Activated T-cell treated with anti-CD3 and anti-CD28 coated beads for 4 hours (primary cell): ENCODE measurements around the gene NXN.
"Not testable (repeated sequence)": the region's sequence is repeated elsewhere in the genome, so short reads cannot be mapped to it uniquely, and the experiment has no call there.

Experiments used
- DNase-seq: peaks from one replicate; pipeline ENCODE4 v3.0.0-alpha.2; 2020

The NXN gene

GRCh38 chr17:978103-979093 lies 1.2 kb downstream of the NXN start:
- DNase-seq: no peak

DNA sequence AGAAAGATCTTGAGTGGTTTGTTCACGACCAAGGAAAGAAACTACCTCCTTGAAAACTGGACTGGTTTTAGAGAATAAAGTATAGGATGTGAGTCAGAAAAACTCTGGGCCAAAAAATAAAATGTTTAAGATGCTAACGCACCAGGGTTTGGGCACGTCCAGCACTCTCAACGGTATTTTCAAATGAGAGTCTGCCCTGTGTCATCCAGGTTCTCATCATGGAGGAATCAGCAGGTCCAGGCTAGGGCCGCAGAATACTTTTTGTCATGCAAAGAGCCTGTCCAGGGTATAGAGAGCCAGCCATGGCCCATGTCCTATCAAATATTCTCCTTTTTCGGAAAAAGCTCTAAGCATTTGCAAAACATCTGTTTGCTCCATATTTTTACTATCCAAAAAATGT lies 2.4 kb downstream of the NXN start:
- DNase-seq: no peak

DNA sequence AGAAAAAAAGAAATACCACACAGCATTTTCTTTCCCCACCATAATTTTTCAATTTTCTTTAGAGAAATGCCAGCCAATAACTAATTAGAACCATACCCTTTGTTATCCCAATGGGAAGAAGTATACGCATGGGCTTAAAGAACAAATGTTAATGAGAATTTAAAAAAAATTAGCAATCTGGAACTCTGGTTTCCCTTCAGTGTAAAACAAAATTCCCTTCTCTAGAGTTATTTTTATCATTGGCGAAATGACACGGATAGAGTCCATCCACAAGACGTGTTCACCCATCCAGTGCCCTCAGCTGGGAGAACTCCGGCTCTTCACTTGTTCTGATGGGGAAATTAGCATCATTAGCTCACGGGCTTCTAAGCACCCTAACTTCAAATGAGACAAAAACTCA lies 3.3 kb downstream of the NXN start:
- DNase-seq: no peak

DNA sequence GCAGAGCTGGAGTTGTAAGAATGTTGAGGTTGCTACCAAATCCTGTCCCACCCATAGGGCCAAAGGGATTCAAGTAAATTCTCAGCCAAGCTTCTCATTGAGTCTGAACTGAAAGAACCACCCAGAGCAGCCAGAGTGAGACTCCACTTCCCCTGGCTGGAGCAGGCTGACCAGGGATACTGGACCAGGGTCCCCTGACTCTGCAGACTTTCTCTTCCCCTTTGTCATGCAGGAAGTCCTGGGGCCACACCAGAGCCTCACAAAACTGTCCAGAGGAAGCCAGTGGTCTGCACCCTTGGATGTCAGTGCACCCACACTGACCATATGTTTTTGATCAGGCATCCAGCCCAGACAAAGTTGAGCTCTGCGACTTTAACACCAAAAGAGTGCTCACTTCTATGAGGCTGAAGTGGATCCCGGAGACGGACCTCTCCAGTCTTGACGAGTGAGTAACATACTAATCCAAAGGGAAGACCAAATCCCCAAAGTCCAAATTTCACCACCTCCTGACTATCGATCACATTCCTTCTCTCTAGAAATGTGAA lies 4.1 kb downstream of the NXN start:
- DNase-seq: no peak

GRCh38 chr17:974778-975177 lies 4.8 kb downstream of the NXN start:
- DNase-seq: not testable (repeated sequence)

DNA sequence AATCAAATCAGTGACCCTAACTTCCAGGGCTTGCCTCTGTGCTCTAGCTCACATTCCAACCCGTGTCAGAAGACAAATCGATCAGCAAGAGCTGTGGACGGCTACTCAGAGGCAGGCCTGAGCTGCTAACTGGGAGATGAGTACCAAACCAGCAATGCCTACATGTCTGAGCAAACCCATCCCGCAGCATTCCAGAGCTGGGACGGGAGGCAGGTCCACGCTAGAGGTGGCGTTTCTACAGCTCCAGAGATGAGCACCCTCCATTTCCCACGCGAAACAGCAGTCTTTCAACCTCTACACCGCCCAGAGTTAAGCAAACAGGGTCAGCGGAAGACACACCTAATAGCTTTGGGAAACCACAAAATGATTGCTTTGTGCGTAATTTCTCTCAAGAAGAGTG lies 6.5 kb downstream of the NXN start:
- DNase-seq: no peak

- DNase-seq: not testable (repeated sequence)
These were observed 7.7 kb downstream of the NXN start for GRCh38 chr17:971861-972260.

GRCh38 chr17:970364-970763 lies 9.2 kb downstream of the NXN start:
- no peak for DNase-seq

- DNase-seq: no peak
These were observed 9.7 kb downstream of the NXN start for GRCh38 chr17:969811-970355.

- no peak for DNase-seq
These were observed 10.5 kb downstream of the NXN start for GRCh38 chr17:968812-969730.

GRCh38 chr17:967122-967521 lies 12.5 kb downstream of the NXN start:
- DNase-seq: no peak

- no peak for DNase-seq
These were observed 14.1 kb downstream of the NXN start for GRCh38 chr17:965311-965989.

- no peak for DNase-seq
These were observed 14.7 kb downstream of the NXN start for GRCh38 chr17:964876-965275.

DNA sequence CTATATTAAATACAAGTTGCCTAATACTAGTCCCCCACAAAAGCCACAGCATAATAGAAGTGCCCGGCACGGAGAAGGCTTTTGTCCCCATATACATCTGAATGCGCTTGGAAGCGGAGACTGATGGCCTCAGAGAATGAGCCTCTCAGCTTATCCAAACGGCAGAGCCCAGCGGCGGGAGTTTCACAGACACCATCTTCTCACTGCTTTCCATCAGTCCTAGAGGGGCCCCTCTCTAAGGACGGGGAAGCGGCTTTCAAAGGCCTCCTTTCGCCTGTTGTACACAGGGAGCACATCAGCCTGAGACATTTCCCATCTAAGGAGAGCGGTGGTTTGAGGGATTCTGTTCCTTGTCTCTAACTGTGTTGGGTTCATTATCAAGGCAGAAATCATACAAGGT lies 16.9 kb downstream of the NXN start:
- no peak for DNase-seq

DNA sequence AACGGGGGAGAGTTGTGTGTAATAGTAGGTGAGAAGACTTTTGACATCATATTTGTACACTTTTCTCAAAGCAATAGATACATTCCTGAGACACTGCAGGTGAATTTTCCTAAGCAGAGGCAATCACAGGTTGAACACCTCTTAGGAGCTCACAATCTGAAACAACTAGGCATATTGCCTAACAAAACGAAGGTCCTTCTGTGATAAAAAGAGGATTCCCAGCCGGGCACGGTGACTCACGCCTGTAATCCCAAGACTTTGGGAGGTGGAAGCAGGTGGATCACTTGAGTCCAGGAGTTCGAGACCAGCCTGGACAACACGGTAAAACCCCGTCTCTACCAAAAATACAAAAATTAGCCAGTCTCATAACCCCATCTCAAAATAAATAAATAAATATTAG lies 17.4 kb downstream of the NXN start:
- no peak for DNase-seq

DNA sequence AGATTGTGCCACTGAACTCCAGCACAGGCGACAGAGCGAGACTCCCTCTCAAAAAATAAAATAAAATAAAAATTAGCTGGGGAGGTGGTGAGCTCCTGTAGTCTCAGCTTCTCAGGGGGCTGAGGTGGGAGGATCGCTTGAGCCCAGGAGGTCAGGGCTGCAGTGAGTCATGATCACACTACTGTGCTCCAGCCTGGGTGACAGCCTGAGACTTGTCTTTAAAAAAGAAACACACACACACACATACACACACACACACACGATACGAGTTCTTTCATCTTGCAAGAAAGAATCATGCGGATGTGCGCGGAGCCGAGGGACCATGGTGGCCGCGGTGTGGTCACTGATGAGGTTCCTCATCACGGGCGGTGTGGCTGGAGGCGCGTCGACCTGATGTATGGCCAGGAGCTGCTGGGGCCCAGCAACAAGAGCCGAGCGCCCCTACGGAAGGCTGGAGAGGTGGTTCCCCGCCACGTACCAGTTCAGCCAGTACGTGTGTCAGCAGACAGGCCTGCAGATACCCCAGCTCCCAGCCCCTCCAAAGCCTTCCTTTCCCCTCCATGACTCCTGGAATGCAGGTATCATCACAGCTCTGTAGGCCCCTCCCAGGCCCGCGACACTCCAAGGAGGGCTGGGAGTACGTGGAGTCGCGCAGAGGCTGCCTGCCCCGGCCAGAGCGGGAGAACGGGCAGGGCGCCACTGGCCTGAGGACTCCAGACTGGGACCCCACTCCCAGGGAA lies 20.7 kb downstream of the NXN start:
- DNase-seq: no peak

DNA sequence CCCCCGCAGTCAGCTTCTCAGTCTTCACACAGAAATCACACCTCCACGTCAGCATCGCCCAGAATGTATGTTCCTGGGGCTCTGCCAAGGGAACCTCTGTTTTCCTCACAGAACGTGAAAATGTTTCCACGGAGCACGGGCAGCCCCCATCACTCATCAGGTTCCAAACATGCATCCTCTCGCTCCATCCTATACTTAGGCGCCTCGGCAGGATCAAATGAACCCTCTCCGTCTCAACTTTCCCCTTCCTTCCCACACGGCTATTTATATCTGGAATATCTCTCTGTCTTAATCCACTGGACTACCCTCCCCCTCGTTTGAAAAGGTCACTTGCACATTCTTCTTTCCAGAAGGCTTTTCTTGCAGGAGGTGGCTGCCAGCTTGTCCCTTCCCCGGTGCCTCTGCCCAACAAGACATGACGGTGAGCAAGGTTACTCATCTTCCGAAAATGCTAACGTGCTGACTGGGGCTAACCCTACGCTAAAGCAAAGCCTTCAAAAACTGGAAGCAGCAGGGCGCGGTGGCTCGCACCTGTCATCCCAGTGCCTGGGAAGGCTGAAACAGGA lies 21.6 kb downstream of the NXN start:
- no peak for DNase-seq

- DNase-seq: no peak
These were observed 22.7 kb downstream of the NXN start for GRCh38 chr17:956905-957304.

- DNase-seq: no peak
These were observed 25.0 kb downstream of the NXN start for GRCh38 chr17:954431-955164.

DNA sequence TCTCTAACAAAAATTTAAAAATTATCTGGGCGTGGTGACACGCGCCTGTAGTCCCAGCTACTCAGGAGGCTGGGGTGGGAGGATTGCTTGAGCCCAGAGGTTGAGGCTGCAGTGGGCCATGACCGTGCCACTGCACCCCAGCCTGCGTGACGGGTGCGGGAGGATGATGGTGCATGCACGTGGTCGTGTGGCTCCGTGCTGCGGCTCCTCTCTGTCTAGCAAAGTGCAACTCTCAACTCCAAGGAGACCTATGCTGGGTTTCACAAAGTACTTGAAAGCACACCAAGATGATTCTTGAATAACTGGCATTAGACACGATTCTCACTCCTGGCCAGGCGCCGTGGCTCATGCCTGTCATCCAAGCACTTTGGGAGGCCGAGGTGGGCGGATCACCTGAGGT lies 25.8 kb downstream of the NXN start:
- no peak for DNase-seq

GRCh38 chr17:952592-952991 lies 27.0 kb downstream of the NXN start:
- DNase-seq: not testable (repeated sequence)
